NCI-H1105 treated with DMSO at 0.1 percent for 48 hours (cell line): ENCODE data around the gene TROAP.
A peak's percentile ranks its signal among the peaks of the same experiment; 100 is the strongest.
"Not testable (repeated sequence)": the region's sequence is repeated elsewhere in the genome, so short reads cannot be mapped to it uniquely, and the experiment has no call there.

Source experiments
- DNase-seq: peaks from one replicate; lab custom pipeline; 2025; lab: John Stamatoyannopoulos, UW

The TROAP gene

DNA sequence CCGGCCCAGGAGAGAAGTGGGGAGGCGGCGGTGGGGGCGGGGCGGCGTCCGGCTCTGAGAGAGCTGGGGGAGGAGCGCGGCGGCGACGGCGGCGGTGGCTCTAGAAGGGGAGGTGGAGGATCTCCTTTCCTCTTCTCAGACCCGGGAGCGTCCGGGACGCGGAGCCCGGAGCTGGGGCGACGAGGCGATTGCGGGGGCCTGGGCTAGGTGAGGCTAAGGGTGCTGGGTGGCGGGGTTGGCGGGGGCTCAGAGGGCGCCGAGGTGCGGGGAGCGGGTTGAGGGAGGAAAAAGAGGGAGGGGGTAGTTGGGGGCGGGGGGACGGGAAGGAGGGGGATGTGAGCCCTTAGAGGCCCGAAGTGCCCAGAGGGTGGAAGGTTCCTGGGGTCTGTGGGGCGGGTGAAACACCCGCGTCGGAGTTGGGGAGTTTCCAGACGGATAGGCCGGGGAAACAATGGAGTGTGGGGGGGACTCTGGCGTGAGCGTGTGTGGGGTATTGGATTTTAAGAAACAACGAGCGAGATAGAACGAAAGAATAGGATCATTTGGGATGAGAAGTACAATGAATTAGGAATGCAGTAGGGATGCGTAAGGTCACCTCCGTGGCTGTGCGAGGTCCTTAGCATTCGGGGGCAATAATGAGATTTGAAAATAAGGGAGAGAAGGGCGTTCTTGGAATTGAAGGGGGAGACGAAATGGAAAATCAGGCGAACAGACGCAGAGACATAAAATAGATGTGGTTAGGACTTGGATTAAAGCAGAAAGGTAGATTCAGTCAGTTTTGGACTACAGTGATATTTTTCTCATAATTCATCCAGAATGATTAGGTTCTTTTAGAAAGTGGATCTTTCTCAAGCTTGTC is 44.6 kb downstream of the TROAP start, which contains the start of gene SPATS2:
Gene SPATS2, plus strand, starts transcription at position 82 of the 859 bp plus-strand sequence. CDS start 93,551 bp downstream, outside the sequence.
- peak; percentile 23 for DNase-seq

GRCh38 chr12:49368240-49368600 is 45.2 kb downstream of the TROAP start:
- DNase-seq, result no peak

DNA sequence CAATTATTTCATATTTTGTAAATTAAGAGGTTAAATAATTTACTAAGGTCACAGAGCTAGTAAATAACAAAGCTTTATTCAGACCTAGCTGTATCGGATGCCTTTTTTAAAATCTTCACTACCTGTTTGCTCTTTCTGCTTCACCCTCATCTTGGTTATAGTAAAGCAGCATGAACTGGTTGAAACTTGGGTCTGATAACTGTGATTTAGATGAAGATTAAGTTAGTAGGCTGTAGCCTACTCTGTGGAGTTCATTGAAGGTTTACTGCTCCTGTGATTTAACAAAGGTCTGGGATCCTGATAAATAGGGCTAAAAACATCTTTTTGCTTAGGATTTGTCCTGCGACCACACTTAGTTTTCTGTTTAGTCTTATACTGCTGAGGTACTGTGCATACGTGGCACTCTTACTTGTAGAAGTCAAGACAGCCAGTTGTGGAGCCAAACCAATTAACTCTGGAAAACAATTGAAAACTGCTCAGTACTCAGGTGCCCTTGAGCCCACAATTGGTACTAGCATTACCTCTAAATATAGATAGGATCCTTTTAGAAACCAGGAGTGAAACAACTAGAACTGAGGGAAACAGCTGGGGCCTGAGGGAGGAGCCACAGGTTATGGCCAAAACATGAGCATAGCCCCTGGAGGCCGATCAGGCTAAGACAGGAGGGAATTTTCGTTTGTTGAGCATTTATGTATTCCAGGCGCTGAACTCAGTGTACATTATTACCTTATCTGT is 46.5 kb downstream of the TROAP start:
- DNase-seq, result peak; percentile 17

- DNase-seq, result no peak
Measured at GRCh38 chr12:49370539-49370938, 47.5 kb downstream of the TROAP start.

DNA sequence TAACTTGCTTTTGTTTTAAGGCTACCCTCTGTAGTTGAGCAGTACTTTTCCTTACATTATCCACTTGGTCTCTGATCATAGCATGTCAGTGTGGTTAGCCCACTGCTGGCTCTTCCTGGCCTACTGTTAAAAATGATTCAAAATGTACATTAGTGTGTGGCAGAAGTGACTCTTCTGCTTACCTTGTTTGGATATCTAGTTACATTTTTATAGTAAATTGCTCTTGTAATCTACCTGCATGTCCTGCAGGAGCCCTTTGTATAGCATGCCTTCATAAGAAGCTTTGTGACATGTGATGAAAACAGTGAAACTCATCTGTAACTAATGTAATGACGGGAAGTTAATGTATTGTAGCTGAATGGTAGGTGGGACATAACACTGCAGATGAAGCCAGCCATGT is 52.4 kb downstream of the TROAP start:
- no peak for DNase-seq

- DNase-seq, result no peak
Measured at GRCh38 chr12:49377386-49377785, 54.3 kb downstream of the TROAP start.

DNA sequence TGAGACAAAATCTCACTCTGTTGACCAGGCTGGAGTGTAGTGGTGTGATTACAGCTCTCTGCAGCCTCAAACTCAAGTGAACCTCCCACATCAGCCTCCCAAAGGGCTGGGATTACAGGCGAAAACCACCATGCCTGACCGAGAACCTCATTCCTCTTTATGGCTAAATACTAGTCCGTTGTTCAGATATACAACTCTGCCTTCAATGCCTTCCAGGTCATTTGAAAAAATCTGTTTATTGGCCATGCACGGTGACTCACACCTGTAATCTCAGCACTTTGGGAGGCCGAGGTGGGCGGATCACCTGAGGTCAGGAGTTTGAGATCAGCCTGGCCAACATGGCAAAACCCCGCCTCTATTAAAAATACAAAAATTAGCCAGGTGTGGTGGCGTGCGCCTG is 57.1 kb downstream of the TROAP start:
- DNase-seq, result not testable (repeated sequence)
